Activated T-cell treated with anti-CD3 and anti-CD28 coated beads, Interleukin-2, amount 50 U/mL, for 4 hours (primary cell): ENCODE results near the gene GYG2. TPM values are rescaled to one million over a fixed set of nuclear protein-coding genes. Genes with fewer than 3 reads are reported as not detected.
"Not testable (repeated sequence)": the region's sequence is repeated elsewhere in the genome, so short reads cannot be mapped to it uniquely, and the experiment has no call there.

Experiments
- ATAC-seq, 2 donors: fragments of 200-7000 bp; cut with Tn5 transposase; one replicate each; pipeline ENCODE4 v1.10.0; 2021
- DNase-seq: peaks from one replicate; pipeline ENCODE4 v3.0.0-alpha.2; 2020
- H3K27me3 Mint-ChIP-seq: one replicate; pipeline ENCODE4 v1.8.0; 2021; ENCODE audit warnings: low read depth, mixed read lengths
- H3K36me3 Mint-ChIP-seq: one replicate; pipeline ENCODE4 v1.8.0; 2022; ENCODE audit warnings: mixed read lengths; ENCODE audit not compliant: insufficient read depth
- H3K4me1 Mint-ChIP-seq: one replicate; pipeline ENCODE4 v1.8.0; 2021; ENCODE audit warnings: low read depth, mixed read lengths
- H3K4me3 Mint-ChIP-seq: one replicate; pipeline ENCODE4 v1.8.0; 2021; ENCODE audit warnings: mild to moderate bottlenecking, moderate library complexity, mixed read lengths
- H3K9me3 Mint-ChIP-seq: one replicate; pipeline ENCODE4 v1.8.0; 2021; ENCODE audit warnings: mixed read lengths
- total RNA-seq, 3 donors: library from RNA; stranded (reverse); gene quantifications; one replicate each; pipeline ENCODE4 v1.2.1, GENCODE V29; 2021

The GYG2 gene
- total RNA-seq, 3 donors from 2014 or later: not detected

DNA sequence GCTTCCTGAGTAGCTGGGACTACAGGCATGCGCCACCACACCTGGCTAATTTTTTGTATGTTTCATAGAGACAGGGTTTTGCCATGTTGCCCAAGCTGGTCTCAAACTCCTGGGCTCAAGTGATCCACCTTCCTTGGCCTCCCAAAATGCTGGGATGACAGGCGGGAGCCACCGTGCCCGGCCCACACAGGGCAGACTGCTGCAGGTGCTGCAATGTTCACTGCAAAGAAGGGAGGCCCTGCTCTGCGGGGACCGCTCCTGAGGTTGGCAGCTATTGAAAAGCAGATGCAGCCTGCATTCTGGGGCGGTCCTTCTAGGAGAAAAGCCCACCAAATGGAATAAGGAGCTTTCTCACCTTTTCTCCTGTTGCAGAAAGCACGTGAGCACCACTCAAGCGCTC lies 95.4 kb downstream of the GYG2 start:
- Mint-ChIP-seq H3K9me3 (no peaks in the 10 kb centered on the region), H3K36me3 (no peaks in the 10 kb centered on the region), H3K4me1 (no peaks in the 10 kb centered on the region), H3K27me3 (peaks cover 2% of the 10 kb centered on the region), H3K4me3 (no peak overlapping the region)
- no peak for DNase-seq
- ATAC-seq: no peak

DNA sequence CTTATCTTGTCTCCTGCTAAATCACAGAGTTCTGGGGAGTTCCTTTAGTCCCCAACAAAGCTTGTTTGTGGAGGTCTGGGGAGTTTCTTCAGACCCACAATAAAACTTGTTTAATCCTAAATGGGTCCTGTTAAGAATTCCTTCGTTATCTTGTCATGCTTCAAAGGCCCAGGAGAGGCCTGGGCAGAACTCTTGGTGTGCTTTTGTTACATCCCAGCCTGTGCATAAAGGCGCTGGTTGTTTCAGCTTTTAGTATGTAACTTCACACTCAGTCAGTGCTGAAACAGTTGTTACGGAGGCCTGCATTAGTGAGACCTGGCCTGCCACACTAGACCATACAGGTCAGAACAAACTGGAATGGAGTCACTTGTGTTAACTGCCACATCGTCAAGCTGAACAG lies 97.5 kb downstream of the GYG2 start:
- not testable (repeated sequence) for H3K4me3 Mint-ChIP-seq, H3K9me3 Mint-ChIP-seq, H3K4me1 Mint-ChIP-seq, ATAC-seq, H3K36me3 Mint-ChIP-seq, H3K27me3 Mint-ChIP-seq, DNase-seq

DNA sequence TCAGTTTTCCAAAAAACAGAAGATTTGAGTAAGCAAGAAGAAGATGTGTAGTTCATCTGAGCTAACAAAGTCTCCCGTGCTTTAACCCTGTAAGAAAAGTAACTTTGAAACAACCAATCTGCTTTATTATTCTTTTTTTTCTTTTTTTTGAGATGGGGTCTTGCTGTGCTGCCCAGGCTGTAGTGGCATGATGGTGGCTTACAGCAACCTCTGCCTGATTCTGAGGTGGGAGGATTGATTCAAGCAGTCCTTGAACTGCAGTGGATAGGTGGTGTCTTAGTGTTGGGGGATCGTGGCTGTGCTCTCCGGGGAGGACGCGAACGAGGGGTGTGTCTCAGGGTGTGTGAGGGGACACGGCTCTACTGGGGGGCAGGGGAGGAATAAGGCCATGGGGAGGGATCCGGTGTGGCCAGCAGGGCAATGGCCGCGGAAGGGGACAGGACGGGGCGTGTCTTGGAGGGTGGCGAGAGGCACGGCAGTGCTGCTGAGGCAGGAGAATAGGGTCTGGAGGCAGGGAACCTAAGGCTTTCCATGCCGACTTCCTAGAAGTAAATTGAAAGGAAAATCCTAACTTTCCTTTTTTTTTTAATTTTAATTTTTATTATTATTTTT lies 98.0 kb downstream of the GYG2 start:
- no peaks in the 10 kb centered on the region for H3K36me3 Mint-ChIP-seq
- no peaks in the 10 kb centered on the region for H3K4me1 Mint-ChIP-seq
- H3K4me3 Mint-ChIP-seq: no peak overlapping the region
- H3K9me3 Mint-ChIP-seq: no peaks in the 10 kb centered on the region
- DNase-seq: no peak
- H3K27me3 Mint-ChIP-seq: peaks cover 7% of the 10 kb centered on the region
- no peak for ATAC-seq

DNA sequence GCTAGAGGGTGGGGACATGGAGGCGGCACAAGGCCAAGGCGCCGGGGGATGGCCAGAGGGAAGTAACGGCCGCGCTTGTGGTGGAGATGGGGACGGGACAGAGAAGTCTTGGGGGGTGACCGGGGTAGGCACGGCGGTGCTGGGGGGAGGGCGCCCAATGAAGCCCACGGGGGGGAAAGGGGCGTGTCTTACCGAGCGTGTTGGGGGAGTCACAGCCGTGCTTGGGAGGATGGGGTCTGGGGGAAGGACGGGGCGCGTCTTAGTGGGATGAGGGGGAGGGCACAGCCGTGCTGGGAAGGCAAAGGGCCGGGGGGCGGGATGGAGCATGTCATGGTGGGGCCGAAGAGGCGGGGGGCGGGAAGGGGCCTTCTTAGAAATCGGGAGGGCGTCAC lies 99.5 kb downstream of the GYG2 start:
- Mint-ChIP-seq H3K36me3 (no peaks in the 10 kb centered on the region), H3K27me3 (peaks cover 7% of the 10 kb centered on the region), H3K9me3 (no peaks in the 10 kb centered on the region), H3K4me1 (no peaks in the 10 kb centered on the region), H3K4me3 (peak overlapping the region; percentile 53)
- ATAC-seq (peak in 1 of 2 donors; percentile 4), DNase-seq (no peak)

DNA sequence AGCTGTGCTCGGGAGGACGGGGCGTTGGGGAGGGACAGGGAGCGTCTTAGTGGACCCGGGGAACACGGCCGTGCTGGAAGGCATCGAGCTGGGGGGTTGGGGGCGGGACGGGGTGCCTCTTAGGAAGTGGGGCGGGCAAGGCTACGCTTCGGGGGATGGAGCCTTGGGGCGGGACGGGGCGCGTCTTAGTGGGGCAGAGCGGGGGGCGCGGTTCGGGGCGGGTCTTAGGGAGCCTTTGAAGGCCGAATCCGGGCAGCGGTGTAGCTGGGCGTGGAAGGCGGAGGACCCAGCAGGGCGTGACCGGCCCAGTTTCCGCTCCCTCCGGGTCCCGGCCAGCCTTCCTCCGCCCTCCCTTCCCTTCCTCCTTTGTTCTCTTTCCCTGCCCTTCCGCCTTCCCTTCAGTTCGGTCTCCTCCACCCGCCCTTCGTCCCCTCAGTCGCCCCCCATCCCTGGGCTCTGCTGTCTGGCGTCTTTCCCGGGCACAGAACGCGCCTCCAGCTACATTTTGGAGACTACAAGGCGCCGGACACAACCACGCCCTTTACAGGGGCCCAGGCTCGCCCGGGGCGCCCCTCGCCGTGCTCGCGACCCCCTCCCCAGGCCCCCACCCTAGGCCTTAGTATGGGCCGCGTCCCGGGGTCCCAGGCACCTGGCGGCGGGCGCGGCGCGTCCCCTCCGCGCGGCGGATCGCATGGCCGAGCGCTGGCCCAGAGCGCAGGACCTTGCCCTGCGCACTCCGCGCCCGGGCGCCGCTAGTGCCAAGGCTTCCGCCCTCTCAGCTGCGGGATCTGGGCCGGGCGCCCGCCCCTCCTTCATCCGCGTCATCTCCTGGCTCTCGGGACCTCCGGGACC lies 100.1 kb downstream of the GYG2 start, which contains the start of gene ARSD:
Gene ARSD, minus strand, starts transcription at position 757 of the 852 bp plus-strand sequence. Its CDS starts 64 bp downstream, at position 693.
- Mint-ChIP-seq H3K4me3 (peak within 1 kb of the TSS; percentile 76), H3K27me3 (peaks cover 8% of the 10 kb centered on the region), H3K36me3 (no peaks in the 10 kb centered on the region), H3K4me1 (no peaks in the 10 kb centered on the region), H3K9me3 (no peaks in the 10 kb centered on the region)
- ATAC-seq (peak; percentile 84 to 90), DNase-seq (peak; percentile 30)

DNA sequence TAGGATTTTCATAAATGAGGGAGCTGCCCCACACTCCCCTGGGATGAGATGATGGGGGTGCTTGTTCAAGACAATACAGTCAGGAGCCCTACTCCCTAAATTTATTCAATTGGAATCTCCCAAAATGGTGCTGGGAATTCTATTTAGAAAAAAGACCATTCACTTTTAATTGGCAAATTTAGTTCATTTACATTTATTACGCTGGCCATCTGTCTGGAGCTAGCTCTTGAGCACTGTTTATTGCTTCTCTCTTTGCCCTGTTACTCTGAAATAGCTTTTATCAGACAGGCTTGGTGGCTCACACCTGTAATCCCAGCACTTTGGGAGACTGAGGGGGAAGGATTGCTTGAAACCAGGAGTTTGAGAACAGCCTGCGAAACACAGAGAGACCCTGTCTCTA lies 102.4 kb downstream of the GYG2 start:
- H3K4me1 Mint-ChIP-seq: no peaks in the 10 kb centered on the region
- H3K9me3 Mint-ChIP-seq: no peaks in the 10 kb centered on the region
- H3K4me3 Mint-ChIP-seq: no peak overlapping the region
- H3K36me3 Mint-ChIP-seq: no peaks in the 10 kb centered on the region
- no peak for ATAC-seq
- DNase-seq: no peak
- peaks cover 8% of the 10 kb centered on the region for H3K27me3 Mint-ChIP-seq

DNA sequence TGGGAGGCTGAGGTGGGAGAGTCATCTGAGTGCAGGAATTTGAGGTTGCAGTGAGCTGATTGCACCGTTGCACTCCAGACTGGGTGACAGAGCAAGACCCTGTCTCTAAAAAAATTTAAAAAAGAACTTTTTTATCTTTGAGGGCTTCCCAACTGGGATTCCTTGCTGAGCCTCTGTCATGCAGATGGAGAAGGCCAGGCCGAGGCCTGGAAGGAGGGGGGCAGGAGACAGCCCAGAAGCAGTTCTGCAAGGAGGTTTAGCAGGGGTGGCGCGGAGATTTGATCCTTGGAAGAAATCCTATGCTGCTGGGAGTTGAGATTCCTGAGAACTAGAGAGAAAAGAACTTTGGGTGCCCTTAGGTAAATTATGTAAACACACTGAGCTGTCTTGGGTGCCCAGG lies 102.9 kb downstream of the GYG2 start:
- no peaks in the 10 kb centered on the region for H3K9me3 Mint-ChIP-seq
- H3K36me3 Mint-ChIP-seq: no peaks in the 10 kb centered on the region
- peaks cover 8% of the 10 kb centered on the region for H3K27me3 Mint-ChIP-seq
- DNase-seq (no peak), ATAC-seq (no peak)
- no peaks in the 10 kb centered on the region for H3K4me1 Mint-ChIP-seq
- H3K4me3 Mint-ChIP-seq: no peak overlapping the region

Other genes starting within 250 kb of the GYG2 start
- 100 to 1,000 TPM; 138 to 219 (median 164) TPM for gene CD99, start 137.6 kb upstream of the GYG2 start, total RNA-seq
- gene XG, start 76.9 kb upstream of the GYG2 start, total RNA-seq: not detected
- gene ARSD, start 100.4 kb downstream of the GYG2 start, total RNA-seq: 1 to 10 TPM in 1 of 3 donors, under 1 TPM in 2; 0.61 to 1.0 (median 0.73) TPM
- gene ARSH, start 177.6 kb downstream of the GYG2 start, total RNA-seq: not detected
- gene ARSF, start 212.5 kb downstream of the GYG2 start, total RNA-seq: not detected